ENCODE measurements around the gene KCNH1. TPM values are rescaled to one million over a fixed set of nuclear protein-coding genes. Genes with fewer than 3 reads are reported as not detected.
"Not testable (repeated sequence)": the region's sequence is repeated elsewhere in the genome, so short reads cannot be mapped to it uniquely, and the experiment has no call there.

Gene KCNH1
- total and polyA plus RNA-seq, 2 experiments from 2014 or later, result 0.28 TPM; not detected in 1

- TF ChIP-seq REST (IDR thresholded peaks at IDR 0.05; ENCODE audit: unreplicated experiment), result no peak
- TF ChIP-seq STAT1 (IDR thresholded peaks at IDR 0.05; ENCODE audit: unreplicated experiment), result no peak
Observed at GRCh38 chr1:210662291-210663050, 471.5 kb downstream of the KCNH1 start (continued).

GRCh38 chr1:210661520-210661919, 472.4 kb downstream of the KCNH1 start:
- H3K27me3 Mint-ChIP-seq (ENCODE audit: insufficient read depth, low read depth, poor library complexity); H3K9me2 ChIP-seq (ENCODE audit: insufficient read depth); H3K36me3 Mint-ChIP-seq (ENCODE audit: low read depth); H3K4me3 ChIP-seq; H3F3A ChIP-seq (replicated peaks; ENCODE audit: low read depth); H3K79me2 ChIP-seq (replicated peaks; ENCODE audit: insufficient read depth); H3K4me3 Mint-ChIP-seq; H3K27ac Mint-ChIP-seq; H3K36me3 ChIP-seq (ENCODE audit: insufficient read depth); H3K27me3 ChIP-seq (ENCODE audit: insufficient read depth); H3K4me1 ChIP-seq (ENCODE audit: insufficient read depth); H4K20me1 ChIP-seq (replicated peaks; ENCODE audit: insufficient read depth); H2AFZ ChIP-seq; H3K4me2 ChIP-seq; ATAC-seq; H3K27ac ChIP-seq (ENCODE audit: low read depth); H3K9me3 Mint-ChIP-seq; H3K4me1 Mint-ChIP-seq; DNase-seq (ENCODE audit: low spot score): not testable (repeated sequence)

GRCh38 chr1:210657806-210658205, 476.1 kb downstream of the KCNH1 start:
- no peaks in the 10 kb centered on the region for H3K36me3 Mint-ChIP-seq (ENCODE audit: low read depth)
- no peak overlapping the region for H3K4me3 Mint-ChIP-seq
- H3K4me1 Mint-ChIP-seq, result no peaks in the 10 kb centered on the region
- TF ChIP-seq ETS1 (IDR thresholded peaks at IDR 0.05) (no peak), EZH2 (IDR thresholded peaks at IDR 0.05; ENCODE audit: low read depth, unreplicated experiment) (no peak), REST (IDR thresholded peaks at IDR 0.05; ENCODE audit: unreplicated experiment) (no peak), CTCF (conservative IDR thresholded peaks at IDR 0.05; ENCODE audit: low read depth in 2 of 2) (no peak), ZNF114 (CRISPR knock-in tag; IDR thresholded peaks at IDR 0.05) (no peak), POLR2AphosphoS5 (IDR thresholded peaks at IDR 0.05; ENCODE audit: low read depth) (no peak), CREB1 (CRISPR knock-in tag; IDR thresholded peaks at IDR 0.05; ENCODE audit: low read depth) (no peak), ZNF331 (CRISPR knock-in tag; IDR thresholded peaks at IDR 0.05; ENCODE audit: low read depth) (no peak), EZH2phosphoT487 (IDR thresholded peaks at IDR 0.05; ENCODE audit: unreplicated experiment) (no peak), JUNB (IDR thresholded peaks at IDR 0.05; ENCODE audit: unreplicated experiment) (no peak), STAT1 (IDR thresholded peaks at IDR 0.05; ENCODE audit: unreplicated experiment) (no peak), NANOG (IDR thresholded peaks at IDR 0.05; ENCODE audit: borderline replicate concordance) (no peak)

More at GRCh38 chr1:210657806-210658205, 476.1 kb downstream of the KCNH1 start:
- Histone ChIP-seq H3K4me3 (no peak overlapping the region), H3K4me1 (ENCODE audit: insufficient read depth) (no peaks in the 10 kb centered on the region), H3K79me2 (replicated peaks; ENCODE audit: insufficient read depth) (no peaks in the 10 kb centered on the region), H2AFZ (no peak overlapping the region), H4K20me1 (replicated peaks; ENCODE audit: insufficient read depth) (no peaks in the 10 kb centered on the region), H3K27ac (ENCODE audit: low read depth) (no peak overlapping the region), H3K27me3 (ENCODE audit: insufficient read depth) (no peaks in the 10 kb centered on the region), H3K9me2 (ENCODE audit: insufficient read depth) (no peaks in the 10 kb centered on the region), H3F3A (replicated peaks; ENCODE audit: low read depth) (no peaks in the 10 kb centered on the region), H3K4me2 (no peak overlapping the region), H3K36me3 (ENCODE audit: insufficient read depth) (no peaks in the 10 kb centered on the region)
- H3K27me3 Mint-ChIP-seq (ENCODE audit: insufficient read depth, low read depth, poor library complexity), result peaks cover 3% of the 10 kb centered on the region
- DNase-seq (ENCODE audit: low spot score), result no peak
- ATAC-seq, result no peak
- peaks cover 4% of the 10 kb centered on the region for H3K9me3 Mint-ChIP-seq
- no peak overlapping the region for H3K27ac Mint-ChIP-seq

All from GM23338 (cell line).